Esophagus (tissue), 2 donors: ENCODE measurements around the gene LBHD2. TPM values are rescaled to one million over a fixed set of nuclear protein-coding genes. Genes with fewer than 3 reads are reported as not detected.
"Not testable (repeated sequence)": the region's sequence is repeated elsewhere in the genome, so short reads cannot be mapped to it uniquely, and the experiment has no call there.

Source experiments
- H3K27ac ChIP-seq, 2 donors: one replicate each; pipeline ENCODE4 v1.5.1; 2013; ENCODE audit warnings: low read depth in 2 of 2, mild to moderate bottlenecking in 2 of 2, inconsistent platforms in 1 of 2, low read length in 1 of 2, moderate library complexity in 1 of 2
- H3K27me3 ChIP-seq, 2 donors: one replicate each; pipeline ENCODE4 v1.6.1; 2013; ENCODE audit warnings: low read length in 2 of 2, control low read depth in 1 of 2, mild to moderate bottlenecking in 1 of 2; ENCODE audit not compliant: insufficient read depth in 2 of 2, control insufficient read depth in 1 of 2
- H3K36me3 ChIP-seq, 2 donors: one replicate each; pipeline ENCODE4 v1.6.1; 2013; ENCODE audit warnings: low read length in 1 of 2; ENCODE audit not compliant: control insufficient read depth in 2 of 2, insufficient read depth in 2 of 2
- H3K4me1 ChIP-seq, 2 donors: one replicate each; pipeline ENCODE4 v1.6.1; 2013; ENCODE audit warnings: low read length in 1 of 2; ENCODE audit not compliant: control insufficient read depth in 2 of 2, insufficient read depth in 2 of 2
- H3K4me3 ChIP-seq, 2 donors: one replicate each; pipeline ENCODE4 v1.5.1; 2013; ENCODE audit warnings: low read length in 2 of 2, mild to moderate bottlenecking in 2 of 2, low read depth in 1 of 2, moderate library complexity in 1 of 2
- H3K9me3 ChIP-seq, 2 donors: one replicate each; pipeline ENCODE4 v1.6.1; 2013; ENCODE audit warnings: mild to moderate bottlenecking in 2 of 2, low read depth in 1 of 2, low read length in 1 of 2, moderate library complexity in 1 of 2; ENCODE audit not compliant: control insufficient read depth in 2 of 2, insufficient read depth in 1 of 2
- WGBS, 2 donors: extraction: QIAGEN DNeasy Blood & Tissue Kit; methylation state at CpG; one replicate each; pipeline ENCODE4 v1.1.7; 2013; 5-methylcytosine and 5-hydroxymethylcytosine counted together
- polyA plus RNA-seq, 2 donors: library from polyadenylated mRNA; stranded (reverse); fragments of 200-250 nt; gene quantifications; one replicate each; pipeline ENCODE4 v1.2.3, GENCODE V29; 2013
- donor health status: healthy with polysubstance abuse.
- donor health status: Bipolar disorder and iron deficiency.

Gene LBHD2
- polyA plus RNA-seq, 2 donors, result not detected

DNA sequence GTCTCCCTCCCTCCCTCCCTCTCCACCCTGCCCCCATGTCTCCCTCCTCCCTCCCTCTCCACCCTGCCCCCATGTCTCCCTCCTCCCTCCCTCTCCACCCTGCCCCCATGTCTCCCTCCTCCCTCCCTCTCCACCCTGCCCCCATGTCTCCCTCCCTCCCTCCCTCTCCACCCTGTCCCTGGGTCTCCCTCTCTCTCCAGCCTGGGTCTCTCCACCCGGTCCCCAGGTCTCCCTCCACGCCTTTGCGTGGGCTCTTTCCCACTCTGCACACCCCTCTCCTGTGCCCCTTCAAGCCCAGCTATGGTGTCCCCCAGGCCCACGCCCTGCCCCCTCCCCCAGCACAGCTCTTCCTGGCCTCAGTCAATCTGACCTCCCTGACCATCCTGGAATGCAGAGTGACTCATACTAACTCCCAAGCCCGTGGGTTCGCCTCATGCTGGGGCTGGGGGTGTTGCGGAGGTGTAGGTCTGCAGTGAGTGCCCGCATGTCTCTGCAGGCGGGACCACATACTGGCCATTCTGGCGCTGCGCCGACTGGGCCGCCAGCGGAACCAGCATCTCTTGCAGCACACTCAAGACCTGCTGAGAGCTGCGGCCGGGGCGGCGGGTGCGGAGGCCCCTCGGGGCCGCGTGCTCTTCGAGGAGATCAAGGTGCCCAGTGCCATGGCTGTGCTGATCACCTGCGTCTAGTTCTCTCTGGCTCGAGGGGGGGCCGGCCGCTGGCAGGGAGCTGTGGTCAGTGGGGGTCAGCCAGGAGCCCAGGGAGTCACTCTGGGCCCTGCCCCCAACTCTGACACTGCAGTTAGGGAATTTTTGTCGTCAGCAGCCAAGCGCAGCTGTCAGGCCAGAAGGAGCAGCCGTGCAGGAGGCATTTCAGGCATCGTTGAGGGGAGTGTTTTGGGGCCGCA lies 25.8 kb downstream of the LBHD2 start:
- peaks cover 11 to 31% of the 10 kb centered on the region in 2 donors for H3K4me1 ChIP-seq

DNA sequence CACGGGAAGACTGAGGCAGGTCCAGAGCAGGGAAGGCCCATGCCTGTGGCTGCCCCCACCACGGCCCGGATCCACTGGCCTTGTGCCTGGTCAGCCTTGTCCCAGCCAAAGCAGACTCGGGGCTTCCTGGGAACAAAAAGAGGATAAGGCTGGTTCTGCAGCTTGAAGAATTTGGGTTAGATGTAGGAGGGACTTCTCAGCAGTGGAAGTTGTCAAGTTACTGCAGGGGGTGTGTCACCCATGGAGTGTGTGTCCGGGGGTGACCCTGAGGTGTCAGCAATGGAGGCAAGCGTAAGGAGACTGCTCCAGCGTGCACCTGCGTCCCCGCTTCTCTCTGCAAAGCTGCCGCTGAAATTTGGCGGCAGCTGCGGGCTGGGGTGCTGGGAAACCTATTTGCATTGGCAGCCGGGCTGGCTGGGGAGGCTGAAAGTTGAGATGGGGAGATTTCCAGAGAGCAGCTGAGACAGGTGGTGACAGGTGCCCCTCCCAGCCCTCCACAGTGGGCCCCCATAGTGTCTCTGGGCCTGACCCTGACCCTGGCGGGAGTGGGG lies 26.7 kb downstream of the LBHD2 start:
- H3K4me1 ChIP-seq, result peaks cover 11 to 28% of the 10 kb centered on the region in 2 donors
- no peaks in the 10 kb centered on the region for H3K27me3 ChIP-seq
- WGBS, 2 donors, result 35 to 45% methylated on average over 14 of the region's 14 CpGs
- no peaks in the 10 kb centered on the region for H3K9me3 ChIP-seq
- H3K4me3 ChIP-seq, result no peak overlapping the region
- no peaks in the 10 kb centered on the region for H3K36me3 ChIP-seq
- peak overlapping the region in 1 of 2 donors; percentile 42 for H3K27ac ChIP-seq

More for the DNA sequence above, 25.8 kb downstream of the LBHD2 start:
- 50 to 70% methylated on average over 32 of the region's 32 CpGs for WGBS, 2 donors
- H3K4me3 ChIP-seq, result no peak overlapping the region
- peaks cover 0 to under 1% of the 10 kb centered on the region in 2 donors for H3K27me3 ChIP-seq
- no peaks in the 10 kb centered on the region for H3K9me3 ChIP-seq
- no peaks in the 10 kb centered on the region for H3K36me3 ChIP-seq
- peak overlapping the region; percentile 6 to 45 for H3K27ac ChIP-seq

DNA sequence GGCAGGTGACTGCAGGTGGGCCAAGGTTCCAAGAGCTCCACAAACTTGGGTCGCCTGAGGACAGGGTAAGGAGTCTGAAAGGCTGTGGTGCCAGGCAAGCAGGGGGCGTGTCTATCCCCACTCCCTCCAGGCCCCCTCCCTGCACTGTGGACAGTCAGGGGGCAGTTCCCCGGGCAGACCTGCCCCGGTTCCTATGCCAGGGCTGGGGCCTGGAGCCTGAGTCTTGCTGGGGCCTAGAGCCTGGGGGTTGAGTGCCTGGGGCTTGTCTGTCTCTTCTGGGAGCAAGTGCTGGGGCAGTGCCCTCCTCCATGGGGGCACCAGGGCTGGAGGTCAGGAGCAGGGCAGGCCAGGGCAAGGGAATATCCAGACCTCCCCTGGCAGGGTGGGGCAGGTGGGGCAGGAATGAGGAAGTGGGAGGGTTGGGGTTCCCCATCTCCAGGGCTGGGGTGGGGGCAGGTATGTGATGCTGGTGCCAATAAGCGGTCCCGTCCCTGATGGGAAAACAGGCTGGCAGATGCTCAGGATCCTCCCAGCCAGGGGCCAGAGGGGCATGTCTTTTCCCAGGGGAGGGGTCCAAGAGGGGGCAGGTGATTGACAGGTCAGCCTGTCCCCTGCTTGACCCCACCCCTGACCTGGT lies 27.3 kb downstream of the LBHD2 start:
- no peak overlapping the region for H3K4me3 ChIP-seq
- no peaks in the 10 kb centered on the region for H3K36me3 ChIP-seq
- peak overlapping the region in 1 of 2 donors; percentile 42 for H3K27ac ChIP-seq
- H3K4me1 ChIP-seq, result peaks cover 11 to 29% of the 10 kb centered on the region in 2 donors
- 43 to 48% methylated on average over 6 of the region's 6 CpGs for WGBS, 2 donors
- H3K27me3 ChIP-seq, result no peaks in the 10 kb centered on the region
- H3K9me3 ChIP-seq, result no peaks in the 10 kb centered on the region

DNA sequence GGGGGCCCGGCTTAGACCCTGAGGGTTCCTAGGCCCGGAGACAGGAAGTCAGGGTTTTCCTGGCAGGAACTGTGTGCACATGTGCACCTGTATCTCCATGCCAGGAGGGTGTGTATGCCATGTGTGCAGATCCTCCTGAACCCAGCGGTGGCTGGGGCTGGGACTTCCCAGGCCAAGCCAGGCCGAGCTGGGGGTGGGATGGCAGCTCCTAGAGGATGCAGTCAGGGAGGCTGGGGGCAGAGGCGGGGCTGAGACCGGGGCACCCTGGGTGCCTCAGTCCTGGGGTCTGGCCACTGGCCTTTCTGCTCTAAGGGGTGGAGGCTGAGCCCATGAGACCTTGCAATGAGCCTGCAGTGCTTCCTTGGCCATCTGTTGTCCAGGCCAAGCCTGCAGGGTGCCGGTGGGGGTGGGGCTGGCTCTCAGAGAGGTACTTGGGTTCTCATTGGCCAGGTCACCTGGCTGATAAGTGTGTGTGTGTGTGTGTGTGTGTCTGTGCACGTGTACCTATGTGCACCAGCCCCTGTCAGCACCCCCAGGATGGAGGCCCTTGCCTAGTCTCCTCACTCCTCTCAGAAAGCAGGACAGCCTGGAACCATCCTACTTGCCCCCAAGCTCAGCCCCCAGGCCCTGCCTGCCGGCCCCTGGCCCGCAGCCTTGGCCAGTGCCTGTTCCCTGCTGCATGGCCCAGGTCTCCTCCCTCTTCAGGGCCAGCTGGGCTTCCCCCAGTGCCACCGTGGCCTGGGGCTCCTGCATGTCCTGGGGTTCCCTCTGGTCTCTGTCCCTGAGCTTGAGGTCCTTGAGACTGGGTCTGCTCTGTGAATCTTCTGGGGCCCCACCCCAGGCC lies 28.6 kb downstream of the LBHD2 start:
- H3K27ac ChIP-seq, result no peak overlapping the region
- peaks cover 11 to 29% of the 10 kb centered on the region in 2 donors for H3K4me1 ChIP-seq

DNA sequence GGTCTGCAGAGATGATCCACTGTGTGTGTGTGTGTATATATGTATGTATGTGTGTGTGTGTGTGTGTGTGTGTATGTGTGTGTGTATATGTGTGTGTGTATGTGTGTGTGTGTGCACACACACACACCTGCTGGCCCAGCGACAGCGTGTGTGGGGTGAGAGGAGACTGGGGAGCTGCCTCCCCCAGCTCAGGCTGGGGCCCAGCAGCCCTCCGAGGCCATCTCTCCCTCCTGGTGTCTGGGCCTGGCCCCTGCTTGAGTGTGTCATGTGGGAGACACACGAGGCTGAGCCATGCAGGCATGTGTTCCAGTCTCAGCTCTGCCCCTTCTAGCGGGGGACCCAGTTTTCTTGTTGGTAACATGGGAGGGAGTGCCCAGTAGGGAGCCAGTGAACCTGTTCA lies 29.3 kb downstream of the LBHD2 start:
- no peaks in the 10 kb centered on the region for H3K9me3 ChIP-seq
- H3K4me3 ChIP-seq, result no peak overlapping the region
- H3K27ac ChIP-seq, result no peak overlapping the region
- WGBS, 2 donors, result 81 to 85% methylated on average over 5 of the region's 5 CpGs
- no peaks in the 10 kb centered on the region for H3K36me3 ChIP-seq
- H3K27me3 ChIP-seq, result no peaks in the 10 kb centered on the region
- peaks cover 11 to 29% of the 10 kb centered on the region in 2 donors for H3K4me1 ChIP-seq

More for the DNA sequence above, 28.6 kb downstream of the LBHD2 start:
- no peaks in the 10 kb centered on the region for H3K9me3 ChIP-seq
- H3K4me3 ChIP-seq, result no peak overlapping the region
- H3K36me3 ChIP-seq, result no peaks in the 10 kb centered on the region
- no peaks in the 10 kb centered on the region for H3K27me3 ChIP-seq
- WGBS, 2 donors, result 46 to 51% methylated on average over 11 of the region's 11 CpGs

DNA sequence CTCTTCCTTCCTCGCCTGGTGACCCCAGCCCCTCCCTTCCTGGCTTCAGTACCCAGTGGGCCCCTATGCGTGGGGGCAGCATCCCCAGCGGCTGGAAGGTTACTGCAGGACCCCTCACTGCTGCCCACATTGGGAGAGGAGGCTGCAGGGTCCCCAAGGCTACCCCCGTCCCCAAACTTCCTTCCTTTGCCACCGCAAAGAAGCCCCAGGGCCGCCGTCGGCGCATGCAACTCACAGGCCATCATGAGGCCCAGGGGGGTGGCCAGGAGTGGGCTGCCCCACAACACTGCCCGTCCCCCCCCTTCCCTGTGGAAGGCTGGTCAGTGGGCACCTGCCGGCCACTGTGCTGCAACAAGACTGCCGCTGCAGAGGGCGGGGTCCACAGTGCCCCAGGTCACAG lies 29.8 kb downstream of the LBHD2 start:
- H3K4me1 ChIP-seq, result peaks cover 13 to 29% of the 10 kb centered on the region in 2 donors
- no peaks in the 10 kb centered on the region for H3K27me3 ChIP-seq
- H3K36me3 ChIP-seq, result no peaks in the 10 kb centered on the region
- H3K27ac ChIP-seq, result no peak overlapping the region
- 87% methylated on average over 12 to 13 of the region's 13 CpGs for WGBS, 2 donors
- no peaks in the 10 kb centered on the region for H3K9me3 ChIP-seq
- no peak overlapping the region for H3K4me3 ChIP-seq

DNA sequence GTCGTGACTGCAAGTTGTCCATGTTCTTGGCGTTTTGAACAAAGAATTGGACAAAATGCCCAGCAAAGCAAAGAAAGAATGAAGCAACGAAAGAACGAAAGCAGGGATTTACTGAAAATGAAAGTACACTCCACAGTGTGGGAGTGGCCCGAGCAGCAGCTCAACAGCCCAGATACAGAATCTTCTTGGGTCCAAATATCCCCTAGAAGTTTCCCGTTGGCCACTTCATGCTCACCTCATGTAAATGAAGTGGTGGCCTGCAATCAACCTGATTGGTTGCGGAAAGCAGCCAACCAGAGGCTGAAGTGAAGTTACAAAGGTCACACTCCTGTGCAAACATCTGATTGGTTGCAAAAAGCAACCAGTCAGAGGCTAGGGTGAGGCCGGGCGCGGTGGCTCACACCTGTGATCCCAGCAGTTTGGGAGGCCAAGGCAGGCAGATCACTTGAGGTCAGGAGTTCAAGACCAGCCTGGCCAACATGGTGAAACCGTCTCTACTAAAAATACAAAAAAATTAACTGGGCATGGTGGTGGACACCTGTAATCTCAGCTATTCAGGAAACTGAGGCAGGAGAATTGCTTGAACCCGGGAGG lies 31.2 kb downstream of the LBHD2 start:
- H3K36me3 ChIP-seq, H3K4me3 ChIP-seq, H3K9me3 ChIP-seq, H3K27me3 ChIP-seq: not testable (repeated sequence)
- peak overlapping the region in 1 of 2 donors; percentile 47 for H3K27ac ChIP-seq
- 56 to 57% methylated on average over 12 of the region's 12 CpGs for WGBS, 2 donors
- peaks cover 13 to 27% of the 10 kb centered on the region in 2 donors for H3K4me1 ChIP-seq

DNA sequence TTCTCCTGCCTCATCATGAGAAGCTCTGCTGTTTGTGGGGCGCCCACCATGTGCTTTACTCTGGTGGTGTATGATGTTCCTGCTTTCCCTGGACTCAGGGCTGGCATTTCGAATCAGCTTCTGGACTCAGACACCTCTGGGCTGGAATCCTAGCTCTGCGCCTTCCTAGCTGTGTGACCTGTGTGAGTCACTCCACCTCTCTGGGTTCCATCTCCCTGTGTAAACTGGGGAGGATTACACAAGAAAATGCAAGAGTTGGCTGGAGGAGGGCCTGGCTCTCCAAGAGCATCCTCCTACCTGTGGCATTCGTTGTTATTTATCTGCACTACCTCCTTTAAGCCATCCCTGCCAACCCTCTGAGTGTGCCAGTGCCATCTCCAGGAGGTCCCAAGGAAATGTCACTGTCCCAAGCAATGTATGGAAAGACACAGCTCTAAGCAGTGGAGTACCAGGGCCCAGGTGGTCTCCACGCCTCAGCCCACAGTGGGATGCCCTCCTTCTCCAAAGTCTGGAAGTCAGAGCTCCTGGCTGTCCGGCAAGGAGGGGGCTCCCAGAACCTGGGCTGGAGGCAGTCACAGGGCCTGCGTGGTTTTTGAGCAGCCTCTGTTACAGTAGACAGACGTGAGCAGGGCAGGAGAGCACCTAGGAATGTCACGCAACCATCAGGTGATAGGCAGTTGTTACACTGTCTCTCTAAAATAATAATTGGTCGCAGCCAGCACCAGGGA lies 32.0 kb downstream of the LBHD2 start:
- H3K36me3 ChIP-seq, result no peaks in the 10 kb centered on the region
- peaks cover 12 to 25% of the 10 kb centered on the region in 2 donors for H3K4me1 ChIP-seq
- H3K27ac ChIP-seq, result no peak overlapping the region
- WGBS, 2 donors, result 87 to 88% methylated on average over 10 of the region's 10 CpGs
- peaks cover 0 to 2% of the 10 kb centered on the region in 2 donors for H3K9me3 ChIP-seq
- no peak overlapping the region for H3K4me3 ChIP-seq
- H3K27me3 ChIP-seq, result no peaks in the 10 kb centered on the region
